GM12865 (cell line): Measurements from ENCODE around the gene CD22.
A peak's percentile ranks its signal among the peaks of the same experiment; 100 is the strongest.

Source experiments
- DNase-seq: peaks from one replicate; pipeline ENCODE4 v3.0.0; 2010; ENCODE audit warnings: low read depth
- H3K4me3 ChIP-seq: 2 replicates; pipeline ENCODE4 v1.5.1; 2011; ENCODE audit warnings: mild to moderate bottlenecking, low read depth, low read length, control low read depth
- TF ChIP-seq, protein P1 (sequence below): IDR thresholded peaks from 2 replicates; pipeline ENCODE4 v1.5.1; 2011; ENCODE audit warnings: low read length, control low read depth, low read depth, inconsistent platforms; ENCODE audit not compliant: insufficient read depth; ENCODE audit errors: missing control alignments

Gene CD22

DNA sequence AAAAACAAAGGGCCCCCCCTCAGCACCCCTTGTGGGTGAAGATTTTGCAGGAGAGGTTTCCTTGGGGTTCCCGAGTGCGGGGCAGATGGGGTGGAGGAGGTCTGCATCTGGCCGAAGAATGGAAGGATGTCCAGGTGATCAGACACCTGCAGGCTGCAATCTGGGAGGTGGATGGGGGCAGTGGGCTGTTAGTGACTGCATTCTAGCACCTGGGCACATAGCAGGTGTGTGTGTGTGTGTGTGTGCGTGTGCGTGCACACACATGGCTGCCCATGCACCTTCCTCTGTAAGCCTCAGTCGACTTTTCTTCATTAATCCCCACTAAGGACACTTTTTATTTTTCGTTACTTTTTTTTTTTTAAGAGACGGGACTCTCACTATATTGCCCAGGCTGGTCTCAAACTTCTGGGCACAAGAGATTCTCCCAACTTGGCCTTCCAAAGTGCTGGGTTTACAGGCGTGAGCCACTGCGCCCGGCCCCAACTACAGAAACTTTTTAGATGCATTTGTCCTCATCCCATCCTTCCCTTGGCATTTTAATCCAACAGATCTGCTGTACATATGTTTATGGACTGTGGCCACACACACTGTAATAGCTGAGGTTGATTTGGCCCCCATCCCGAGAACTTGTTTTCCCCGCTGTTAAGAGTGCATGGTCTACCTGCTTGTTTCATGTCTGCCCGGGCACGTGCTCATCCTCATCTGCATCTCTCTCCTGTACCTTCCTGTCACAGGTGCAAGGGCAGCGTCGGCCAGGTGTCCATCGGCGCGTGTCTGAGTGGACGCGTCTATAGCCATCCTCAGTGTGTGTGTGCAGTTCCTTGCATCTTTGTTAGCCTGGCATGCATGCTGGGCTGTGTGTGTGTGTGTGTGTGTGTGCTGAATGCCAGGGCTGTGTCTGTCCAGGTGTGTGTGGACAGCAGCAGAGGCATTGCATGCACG, 36.3 kb upstream of the CD22 start:
- TF ChIP-seq, protein P1, sequence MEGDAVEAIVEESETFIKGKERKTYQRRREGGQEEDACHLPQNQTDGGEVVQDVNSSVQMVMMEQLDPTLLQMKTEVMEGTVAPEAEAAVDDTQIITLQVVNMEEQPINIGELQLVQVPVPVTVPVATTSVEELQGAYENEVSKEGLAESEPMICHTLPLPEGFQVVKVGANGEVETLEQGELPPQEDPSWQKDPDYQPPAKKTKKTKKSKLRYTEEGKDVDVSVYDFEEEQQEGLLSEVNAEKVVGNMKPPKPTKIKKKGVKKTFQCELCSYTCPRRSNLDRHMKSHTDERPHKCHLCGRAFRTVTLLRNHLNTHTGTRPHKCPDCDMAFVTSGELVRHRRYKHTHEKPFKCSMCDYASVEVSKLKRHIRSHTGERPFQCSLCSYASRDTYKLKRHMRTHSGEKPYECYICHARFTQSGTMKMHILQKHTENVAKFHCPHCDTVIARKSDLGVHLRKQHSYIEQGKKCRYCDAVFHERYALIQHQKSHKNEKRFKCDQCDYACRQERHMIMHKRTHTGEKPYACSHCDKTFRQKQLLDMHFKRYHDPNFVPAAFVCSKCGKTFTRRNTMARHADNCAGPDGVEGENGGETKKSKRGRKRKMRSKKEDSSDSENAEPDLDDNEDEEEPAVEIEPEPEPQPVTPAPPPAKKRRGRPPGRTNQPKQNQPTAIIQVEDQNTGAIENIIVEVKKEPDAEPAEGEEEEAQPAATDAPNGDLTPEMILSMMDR = no peak
- no peak overlapping the region for H3K4me3 ChIP-seq
- DNase-seq = no peak

DNA sequence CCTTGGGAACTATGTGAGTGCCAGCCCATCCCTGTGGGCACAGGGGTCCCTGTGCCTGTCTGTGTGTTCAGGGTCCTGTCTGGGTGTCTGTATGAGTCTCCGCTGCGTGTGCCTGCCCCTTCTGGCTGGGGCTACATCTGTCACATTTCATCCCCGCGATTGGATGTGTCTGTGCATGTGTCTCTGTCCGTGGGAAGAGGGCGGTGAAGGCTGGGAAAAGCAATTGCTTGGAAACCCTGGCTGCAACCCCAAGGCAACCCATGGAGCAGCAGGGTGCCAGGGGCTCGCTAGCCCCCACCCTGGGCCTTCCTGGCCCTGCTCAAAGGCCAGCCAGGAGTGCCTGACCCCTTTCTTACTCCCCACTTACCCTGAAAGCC, 35.6 kb upstream of the CD22 start:
- H3K4me3 ChIP-seq = no peak overlapping the region
- DNase-seq = no peak
- TF ChIP-seq, protein P1 = no peak

DNA sequence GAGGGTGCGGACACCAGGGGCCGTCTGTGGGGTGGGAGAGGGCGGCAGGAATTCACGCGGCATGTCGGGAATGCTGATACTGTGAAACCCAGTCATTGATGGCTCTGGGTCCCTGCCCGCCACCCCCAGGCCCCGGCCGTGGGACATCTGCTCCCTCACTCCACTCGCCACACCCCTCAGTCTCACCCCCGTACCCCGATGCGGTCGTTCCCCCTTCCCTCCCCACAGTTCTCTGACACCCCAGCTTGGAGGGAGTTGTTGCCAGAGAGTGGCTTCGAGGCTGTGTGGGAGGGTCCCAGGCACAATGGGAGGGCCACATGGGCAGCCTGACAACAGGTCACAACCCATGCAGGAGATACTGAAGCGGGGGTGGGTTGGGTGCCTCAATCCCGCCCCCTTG, 35.2 kb upstream of the CD22 start:
- TF ChIP-seq, protein P1 = no peak
- H3K4me3 ChIP-seq = no peak overlapping the region
- DNase-seq = no peak

DNA sequence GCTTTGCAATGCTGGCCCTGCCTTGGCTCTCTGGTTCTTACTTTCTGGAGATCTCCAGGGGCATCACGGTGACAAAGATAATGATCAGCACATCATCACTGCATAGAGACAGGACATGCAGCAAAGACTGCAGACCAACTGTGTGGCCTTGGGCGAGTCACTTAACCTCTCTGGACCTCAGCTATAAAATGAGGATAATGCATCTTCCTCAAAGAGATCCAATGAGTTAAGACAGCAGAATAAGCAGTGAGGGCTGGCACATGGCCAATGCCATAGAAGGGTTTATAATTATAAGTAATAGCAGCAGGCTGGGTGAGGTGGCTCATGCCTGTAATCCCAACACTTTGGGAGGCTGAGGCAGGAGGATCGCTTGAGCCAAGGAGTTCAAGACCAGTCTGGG, 34.7 kb upstream of the CD22 start:
- TF ChIP-seq, protein P1 = no peak
- H3K4me3 ChIP-seq = no peak overlapping the region
- DNase-seq = no peak

DNA sequence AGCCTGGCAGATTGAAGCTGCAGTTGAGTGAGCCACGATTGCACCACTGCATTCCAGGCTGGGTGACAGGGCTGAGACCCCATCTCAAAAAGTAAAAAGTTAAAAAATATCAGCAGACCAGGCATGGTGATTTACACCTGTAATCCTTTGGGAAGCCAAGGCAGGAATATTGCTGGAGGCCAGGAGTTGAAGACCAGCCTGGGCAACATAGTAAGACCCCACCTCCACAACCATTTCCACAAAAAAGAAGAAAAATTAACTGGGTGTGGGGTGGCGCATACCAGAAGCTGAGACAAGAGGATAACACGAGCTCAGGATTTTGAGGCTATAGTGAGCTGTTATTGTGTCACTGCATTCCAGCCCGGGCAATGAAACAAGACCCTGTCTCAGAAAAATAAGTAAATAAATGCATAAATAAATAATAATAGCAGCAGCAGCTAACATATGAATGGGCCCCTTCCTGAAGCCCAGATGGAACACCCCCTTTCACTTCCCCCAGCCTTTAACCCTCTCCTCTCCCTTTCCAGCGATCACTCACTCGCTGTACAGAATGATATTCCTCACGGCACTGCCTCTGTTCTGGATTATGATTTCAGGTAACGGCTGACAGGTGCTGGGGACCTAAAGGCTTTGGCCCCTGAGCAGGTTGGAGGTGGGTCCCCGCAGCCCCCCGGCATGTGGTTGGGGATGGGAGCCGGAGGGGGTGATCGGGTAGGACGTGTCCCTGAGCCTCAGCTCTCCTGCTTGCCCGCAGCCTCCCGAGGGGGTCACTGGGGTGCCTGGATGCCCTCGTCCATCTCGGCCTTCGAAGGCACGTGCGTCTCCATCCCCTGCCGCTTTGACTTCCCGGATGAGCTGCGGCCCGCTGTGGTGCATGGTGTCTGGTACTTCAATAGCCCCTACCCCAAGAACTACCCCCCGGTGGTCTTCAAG, 33.9 kb upstream of the CD22 start:
- no peak overlapping the region for H3K4me3 ChIP-seq
- no peak for DNase-seq
- TF ChIP-seq, protein P1 = no peak

DNA sequence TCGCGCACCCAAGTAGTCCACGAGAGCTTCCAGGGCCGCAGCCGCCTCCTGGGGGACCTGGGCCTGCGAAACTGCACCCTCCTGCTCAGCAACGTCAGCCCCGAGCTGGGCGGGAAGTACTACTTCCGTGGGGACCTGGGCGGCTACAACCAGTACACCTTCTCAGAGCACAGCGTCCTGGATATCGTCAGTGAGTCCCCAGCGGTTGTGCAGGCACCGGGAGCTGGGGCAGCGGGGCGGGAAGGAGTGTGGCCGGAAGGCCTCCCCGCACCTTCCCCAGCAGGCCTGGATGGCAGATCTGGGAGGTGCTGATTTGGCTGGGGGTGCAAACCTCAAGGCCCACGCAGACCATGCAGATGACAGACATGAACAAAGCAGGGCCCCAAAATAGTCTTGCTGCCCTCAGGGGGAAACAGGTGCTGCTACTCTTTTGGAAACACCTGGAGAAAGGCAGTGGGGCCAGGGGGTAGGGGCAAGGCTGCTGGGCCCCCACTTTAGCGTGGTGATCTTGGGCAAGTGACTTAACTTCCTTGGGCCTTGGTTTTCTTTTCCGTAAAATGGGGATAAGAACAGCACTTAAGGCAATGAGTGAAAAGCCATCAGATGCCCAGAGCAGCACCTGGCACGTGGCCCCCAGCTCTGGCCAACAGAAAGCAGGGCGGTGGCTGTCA, 33.1 kb upstream of the CD22 start:
- peak; percentile 62 for DNase-seq
- TF ChIP-seq, protein P1 = no peak
- H3K4me3 ChIP-seq = no peak overlapping the region
